Thyroid gland (tissue), 4 donors: Measurements from ENCODE around the gene FAM117A.

ENCODE experiments used
- CTCF ChIP-seq, 6 experiments: fragments of 200-600 bp in 3 of 6; fragments of 450-650 bp in 3 of 6; sonication (generic) in 3 of 6; IDR thresholded peaks; one replicate each; pipeline ENCODE4 v1.5.1; 2016 to 2019; ENCODE audit warnings: antibody characterized with exemption in 6 of 6, mild to moderate bottlenecking in 2 of 6, inconsistent platforms in 1 of 6, moderate library complexity in 1 of 6
- POLR2A ChIP-seq, 2 donors: fragments of 450-650 bp; IDR thresholded peaks; one replicate each; pipeline ENCODE4 v1.6.1; 2017; ENCODE audit warnings: antibody characterized with exemption in 2 of 2, mild to moderate bottlenecking in 2 of 2, moderate library complexity in 1 of 2

DNA sequence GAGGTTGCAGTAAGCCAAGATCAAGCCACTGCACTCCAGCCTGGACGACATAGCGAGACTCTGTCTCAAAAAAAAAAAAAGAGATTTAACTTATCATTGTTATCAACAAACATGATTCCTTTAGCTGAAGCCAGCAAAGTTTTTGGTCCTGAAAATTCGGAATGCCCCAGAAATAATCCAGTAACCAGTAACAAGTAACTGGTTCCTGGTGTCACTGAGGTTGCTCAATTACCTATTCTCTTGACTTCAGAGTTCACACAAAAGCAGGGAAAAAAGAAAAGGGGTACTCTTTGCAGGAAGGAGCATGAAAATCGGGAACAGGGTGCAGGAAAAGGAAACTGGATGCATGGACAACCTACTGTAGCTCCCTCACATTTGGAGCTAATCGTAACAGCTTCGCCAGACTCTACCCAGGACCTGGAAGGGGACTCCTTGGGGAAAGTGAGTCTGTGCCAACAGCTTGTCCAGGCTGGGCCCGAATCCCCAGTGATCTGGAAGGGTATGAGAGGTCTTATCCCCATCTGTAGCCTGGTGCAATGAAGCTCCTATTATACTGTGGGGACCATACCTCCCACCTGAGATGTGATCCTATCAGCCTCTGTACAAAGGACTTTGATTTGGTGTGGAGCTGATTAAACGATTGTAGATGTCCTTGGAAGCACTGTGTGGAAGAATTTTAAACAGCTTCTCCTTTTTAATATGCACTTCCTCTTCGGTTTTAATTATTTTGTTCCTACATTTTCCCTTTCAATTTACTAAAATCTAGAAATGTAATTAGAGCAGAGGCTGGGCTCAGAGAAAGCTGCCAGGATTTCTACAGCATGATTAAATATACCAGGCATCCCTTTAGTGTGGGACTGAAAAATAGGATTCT is 82.6 kb downstream of the FAM117A start:
- TF ChIP-seq CTCF (IDR thresholded peaks at IDR 0.05) (no peak), POLR2A (IDR thresholded peaks at IDR 0.05) (no peak)
